HL-60 (cell line): ENCODE data around the gene SYK.

Experiments used
- CTCF ChIP-seq: IDR thresholded peaks from one replicate; pipeline ENCODE4 v1.5.1; 2011; ENCODE audit warnings: low read length, control low read depth, inconsistent platforms; ENCODE audit not compliant: insufficient read depth
- GABPA ChIP-seq: IDR thresholded peaks from 2 replicates; pipeline ENCODE4 v1.6.1; 2012; ENCODE audit warnings: low read depth
- POLR2AphosphoS5 ChIP-seq: IDR thresholded peaks from 2 replicates; pipeline ENCODE4 v1.6.1; 2012; ENCODE audit warnings: low read depth

- no peak for TF ChIP-seq POLR2AphosphoS5
- no peak for TF ChIP-seq GABPA
- no peak for TF ChIP-seq CTCF
Measured at GRCh38 chr9:90836411-90837080, 34.9 kb downstream of the SYK start.
